Vagina (tissue), 2 donors: ENCODE results near the gene NOLC1.

Experiments
- POLR2A ChIP-seq, 2 donors: fragments of 450-650 bp; IDR thresholded peaks; one replicate each; pipeline ENCODE4 v1.6.1; 2017; ENCODE audit warnings: antibody characterized with exemption in 2 of 2, mild to moderate bottlenecking in 2 of 2, moderate library complexity in 2 of 2
- POLR2AphosphoS5 ChIP-seq, 2 donors: sonication (generic); formaldehyde crosslinking; IDR thresholded peaks; one replicate each; pipeline ENCODE4 v1.9.0; 2017; ENCODE audit warnings: antibody characterized with exemption in 2 of 2, mild to moderate bottlenecking in 2 of 2, low read depth in 1 of 2; ENCODE audit not compliant: insufficient read depth in 1 of 2
- TF ChIP-seq, protein P1 (sequence below), 3 experiments: fragments of 450-650 bp in 2 of 3; fragments of 200-600 bp in 1 of 3; sonication (generic) in 1 of 3; IDR thresholded peaks; one replicate each; pipeline ENCODE4 v1.5.1; 2017 to 2019; ENCODE audit warnings: antibody characterized with exemption in 3 of 3, mild to moderate bottlenecking in 2 of 3, moderate library complexity in 2 of 3

DNA sequence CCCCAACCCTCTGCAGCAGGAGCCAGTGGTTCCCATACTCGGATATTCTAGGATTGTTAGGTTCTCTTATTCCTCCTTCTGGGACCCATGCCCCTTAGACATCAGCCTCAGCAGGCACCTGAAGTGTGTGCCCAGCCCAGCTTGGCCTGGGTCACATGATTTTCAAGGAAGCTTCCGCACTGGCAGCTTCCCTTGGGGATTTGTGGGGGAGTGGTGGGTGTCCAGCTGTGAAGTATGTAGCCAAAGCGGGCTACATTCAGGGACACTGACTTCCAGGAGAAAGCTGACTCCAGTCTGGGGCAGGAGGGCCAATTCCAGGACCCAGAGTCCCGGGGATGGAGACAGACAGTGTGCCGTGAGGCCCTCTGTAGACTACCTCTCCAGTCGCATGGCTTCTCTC, 33.3 kb upstream of the NOLC1 start:
- TF ChIP-seq, protein P1, sequence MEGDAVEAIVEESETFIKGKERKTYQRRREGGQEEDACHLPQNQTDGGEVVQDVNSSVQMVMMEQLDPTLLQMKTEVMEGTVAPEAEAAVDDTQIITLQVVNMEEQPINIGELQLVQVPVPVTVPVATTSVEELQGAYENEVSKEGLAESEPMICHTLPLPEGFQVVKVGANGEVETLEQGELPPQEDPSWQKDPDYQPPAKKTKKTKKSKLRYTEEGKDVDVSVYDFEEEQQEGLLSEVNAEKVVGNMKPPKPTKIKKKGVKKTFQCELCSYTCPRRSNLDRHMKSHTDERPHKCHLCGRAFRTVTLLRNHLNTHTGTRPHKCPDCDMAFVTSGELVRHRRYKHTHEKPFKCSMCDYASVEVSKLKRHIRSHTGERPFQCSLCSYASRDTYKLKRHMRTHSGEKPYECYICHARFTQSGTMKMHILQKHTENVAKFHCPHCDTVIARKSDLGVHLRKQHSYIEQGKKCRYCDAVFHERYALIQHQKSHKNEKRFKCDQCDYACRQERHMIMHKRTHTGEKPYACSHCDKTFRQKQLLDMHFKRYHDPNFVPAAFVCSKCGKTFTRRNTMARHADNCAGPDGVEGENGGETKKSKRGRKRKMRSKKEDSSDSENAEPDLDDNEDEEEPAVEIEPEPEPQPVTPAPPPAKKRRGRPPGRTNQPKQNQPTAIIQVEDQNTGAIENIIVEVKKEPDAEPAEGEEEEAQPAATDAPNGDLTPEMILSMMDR (IDR thresholded peaks at IDR 0.05) = no peak
- TF ChIP-seq POLR2AphosphoS5 (IDR thresholded peaks at IDR 0.05; ENCODE audit: insufficient read depth in 1 of 2, low read depth in 1 of 2) (peak in 1 of 2 donors; percentile 29), POLR2A (IDR thresholded peaks at IDR 0.05) (no peak)
